Activated naive CD8-positive, alpha-beta T cell treated with anti-CD3 and anti-CD28 coated beads, Interleukin-2, amount 50 U/mL, for 16 hours (primary cell): ENCODE results near the gene NACAD.
"Not testable (repeated sequence)": the region's sequence is repeated elsewhere in the genome, so short reads cannot be mapped to it uniquely, and the experiment has no call there.

ENCODE experiments used
- DNase-seq: peaks from one replicate; pipeline ENCODE4 v3.0.0-alpha.2; 2020; ENCODE audit warnings: low read depth, low spot score

NACAD gene

GRCh38 chr7:45053941-45054340, 34.8 kb downstream of the NACAD start:
- no peak for DNase-seq

DNA sequence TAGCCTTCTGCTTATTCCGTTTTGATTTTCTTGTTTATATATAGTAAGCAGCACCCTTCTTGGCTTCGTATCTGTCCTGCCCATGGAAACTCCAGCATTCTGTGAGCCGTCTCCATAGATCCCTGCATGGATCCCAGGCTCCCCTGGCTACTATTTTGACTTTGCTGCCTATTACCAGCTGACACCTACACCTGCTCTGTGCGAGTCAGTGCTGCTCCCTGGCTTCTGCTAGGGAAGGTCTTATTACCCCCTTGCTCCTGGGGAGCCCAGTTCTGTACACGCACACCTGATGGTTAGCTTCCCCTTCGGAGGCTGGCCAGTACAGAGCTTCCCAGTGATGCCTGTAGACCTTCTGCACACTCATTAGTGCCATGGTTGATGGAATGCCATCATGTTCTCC, 35.4 kb downstream of the NACAD start:
- no peak for DNase-seq

- no peak for DNase-seq
Measured at GRCh38 chr7:45052011-45052410, 36.8 kb downstream of the NACAD start.

DNA sequence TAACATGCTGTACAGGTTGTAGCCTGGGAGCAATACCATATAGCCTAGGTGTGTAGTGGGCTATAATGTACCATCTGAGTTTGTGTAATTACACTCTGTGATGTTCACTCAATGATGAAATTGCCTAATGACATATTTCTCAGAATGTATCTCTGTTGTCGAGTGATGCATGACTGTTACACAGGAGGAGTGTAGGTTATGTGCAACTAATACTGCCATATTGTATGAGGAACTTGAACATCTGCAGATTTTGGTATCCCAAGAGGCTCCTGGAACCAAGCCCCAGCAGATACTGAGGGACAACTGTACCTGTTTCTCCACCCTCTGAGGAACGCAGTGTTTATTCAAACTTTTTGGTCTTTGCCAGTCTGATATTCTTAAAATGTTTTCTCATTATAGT, 38.6 kb downstream of the NACAD start:
- DNase-seq = no peak

DNA sequence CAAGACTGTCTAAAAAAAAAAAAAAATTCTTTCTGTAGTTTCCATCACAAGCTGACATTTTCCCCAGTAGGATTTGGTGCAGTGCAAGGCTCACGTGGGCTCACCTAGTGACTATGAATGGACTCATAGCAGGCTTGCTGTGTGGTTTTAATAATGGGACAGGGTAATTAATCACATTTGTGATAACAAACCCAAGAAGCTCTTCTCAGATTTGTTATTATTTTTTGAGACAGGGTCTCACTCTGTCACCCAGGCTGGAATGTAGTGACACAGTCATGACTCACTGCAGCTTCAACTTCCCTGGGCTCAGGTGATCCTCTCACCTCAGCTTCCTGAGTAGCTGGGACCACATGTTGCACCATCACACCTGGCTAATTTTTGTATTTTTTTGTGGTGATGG, 40.0 kb downstream of the NACAD start:
- DNase-seq = no peak

DNA sequence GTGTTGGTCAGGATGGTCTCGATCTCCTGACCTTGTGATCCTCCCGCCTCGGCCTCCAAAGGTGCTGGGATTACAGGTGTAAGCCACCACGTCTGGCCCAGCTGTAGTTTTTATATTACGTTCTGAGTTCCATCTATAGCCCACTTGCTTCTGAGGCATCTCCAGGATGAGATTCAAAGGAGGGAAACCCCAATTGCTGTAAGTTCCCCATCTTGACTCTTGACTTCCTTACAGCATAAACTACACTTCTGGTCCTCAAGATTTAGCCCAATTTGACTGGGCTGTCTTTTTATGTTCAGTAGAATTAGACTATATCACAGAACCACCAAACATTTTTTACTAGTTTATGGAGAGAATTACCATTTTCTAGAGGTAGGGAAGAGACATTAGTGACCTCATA, 44.4 kb downstream of the NACAD start:
- DNase-seq = no peak

DNA sequence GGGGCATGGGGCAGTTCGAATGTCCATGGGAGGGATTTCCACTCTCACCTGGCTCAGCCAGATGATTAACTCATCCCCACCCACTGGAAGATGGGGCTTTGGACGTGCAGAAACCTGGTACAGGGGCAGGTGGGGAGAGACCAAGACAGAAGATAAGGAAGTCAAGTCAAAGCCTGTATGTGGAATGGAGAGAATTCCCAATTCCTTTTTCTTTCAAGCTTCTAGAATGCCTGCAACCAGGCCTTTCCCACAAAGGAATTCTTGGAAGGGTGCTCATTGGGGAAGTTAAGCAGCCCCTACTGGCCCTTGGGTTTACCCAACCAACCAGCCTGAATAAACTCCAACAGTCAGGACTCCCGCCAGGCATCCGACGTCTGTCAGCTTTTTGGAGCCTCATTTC, 49.7 kb downstream of the NACAD start:
- no peak for DNase-seq

DNA sequence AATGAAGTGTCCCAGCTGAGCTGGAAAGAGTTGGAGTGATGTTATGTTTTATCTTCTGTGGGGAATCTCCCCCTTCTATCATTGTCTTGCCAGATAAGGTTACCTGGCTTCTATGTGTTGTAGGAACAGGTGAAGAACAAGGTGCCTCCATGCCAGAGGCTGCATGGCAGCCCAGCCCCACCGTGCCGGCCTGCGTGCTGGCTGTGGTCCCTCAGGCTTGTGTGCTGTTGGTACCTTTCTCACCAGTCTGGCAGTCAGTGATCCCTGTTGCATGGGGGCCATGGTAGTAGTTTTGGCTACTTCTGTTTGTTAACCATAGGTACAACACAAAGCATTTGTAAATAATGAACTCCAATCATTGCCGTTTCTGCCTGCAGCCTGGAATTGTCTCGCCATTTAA, 50.9 kb downstream of the NACAD start:
- no peak for DNase-seq

GRCh38 chr7:45036796-45037195, 52.0 kb downstream of the NACAD start:
- no peak for DNase-seq

- DNase-seq = no peak
Measured at GRCh38 chr7:45036317-45036716, 52.5 kb downstream of the NACAD start.

- no peak for DNase-seq
Measured at GRCh38 chr7:45035893-45036292, 52.9 kb downstream of the NACAD start.

DNA sequence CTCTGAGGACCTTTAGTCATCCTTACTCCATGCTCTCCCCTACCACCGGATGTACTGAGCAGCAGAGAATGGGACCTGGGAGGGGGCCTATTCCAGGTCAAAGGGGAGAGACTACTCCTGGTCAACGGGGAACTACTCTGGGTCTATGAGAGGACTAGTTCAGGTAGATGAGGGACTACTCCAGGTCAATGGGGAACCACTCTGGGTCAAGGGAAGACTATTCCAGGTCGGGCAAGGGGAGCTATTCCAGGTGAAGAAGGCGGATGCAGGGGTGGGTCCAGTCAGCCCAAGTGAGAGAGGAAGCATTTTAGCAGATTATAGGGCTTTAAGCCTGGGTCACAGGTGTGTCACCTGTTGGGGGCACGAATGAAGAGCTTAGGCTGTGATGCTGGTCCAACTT, 53.4 kb downstream of the NACAD start:
- DNase-seq = no peak

- not testable (repeated sequence) for DNase-seq
Measured at GRCh38 chr7:45034710-45035109, 54.1 kb downstream of the NACAD start.

- DNase-seq = no peak
Measured at GRCh38 chr7:45033931-45034290, 54.9 kb downstream of the NACAD start.

GRCh38 chr7:45033261-45033930, 55.4 kb downstream of the NACAD start:
- no peak for DNase-seq

DNA sequence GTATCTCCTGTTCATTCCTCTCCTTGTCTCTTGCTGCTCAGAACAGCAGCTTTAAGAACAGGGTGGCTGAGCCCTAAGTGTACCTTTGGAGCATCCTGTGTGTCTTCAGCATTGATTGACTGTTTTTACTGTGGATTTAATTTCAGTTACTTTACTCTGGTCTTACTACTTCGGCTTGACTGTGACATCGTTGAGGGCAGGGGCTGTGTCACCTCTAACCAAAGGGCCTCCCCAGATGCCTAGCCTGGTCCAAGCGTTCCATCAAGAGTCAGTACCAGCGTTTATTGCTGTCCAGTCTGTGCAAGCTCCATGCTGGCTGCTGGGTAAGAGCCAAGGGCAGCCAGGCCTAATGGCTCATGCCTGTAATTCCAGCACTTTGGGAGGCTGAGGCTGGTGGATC, 56.3 kb downstream of the NACAD start:
- no peak for DNase-seq

- DNase-seq = no peak
Measured at GRCh38 chr7:45031829-45032228, 56.9 kb downstream of the NACAD start.
